HL-60/S4 treated with retinoic acid at 250 ng/mL for 4 days and 3 days (cell line): ENCODE data around the gene XAF1.
"Not testable (repeated sequence)": the region's sequence is repeated elsewhere in the genome, so short reads cannot be mapped to it uniquely, and the experiment has no call there.

ENCODE experiments used
- in situ Hi-C: fragments of 300-500 bp; cut with MboI; formaldehyde crosslinking; loops from 2 replicates; pipeline ENCODE4 v1.7.0; 2022; ENCODE audit warnings: low sequenced_read_pairs

The XAF1 gene, protein sequence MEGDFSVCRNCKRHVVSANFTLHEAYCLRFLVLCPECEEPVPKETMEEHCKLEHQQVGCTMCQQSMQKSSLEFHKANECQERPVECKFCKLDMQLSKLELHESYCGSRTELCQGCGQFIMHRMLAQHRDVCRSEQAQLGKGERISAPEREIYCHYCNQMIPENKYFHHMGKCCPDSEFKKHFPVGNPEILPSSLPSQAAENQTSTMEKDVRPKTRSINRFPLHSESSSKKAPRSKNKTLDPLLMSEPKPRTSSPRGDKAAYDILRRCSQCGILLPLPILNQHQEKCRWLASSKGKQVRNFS

DNA sequence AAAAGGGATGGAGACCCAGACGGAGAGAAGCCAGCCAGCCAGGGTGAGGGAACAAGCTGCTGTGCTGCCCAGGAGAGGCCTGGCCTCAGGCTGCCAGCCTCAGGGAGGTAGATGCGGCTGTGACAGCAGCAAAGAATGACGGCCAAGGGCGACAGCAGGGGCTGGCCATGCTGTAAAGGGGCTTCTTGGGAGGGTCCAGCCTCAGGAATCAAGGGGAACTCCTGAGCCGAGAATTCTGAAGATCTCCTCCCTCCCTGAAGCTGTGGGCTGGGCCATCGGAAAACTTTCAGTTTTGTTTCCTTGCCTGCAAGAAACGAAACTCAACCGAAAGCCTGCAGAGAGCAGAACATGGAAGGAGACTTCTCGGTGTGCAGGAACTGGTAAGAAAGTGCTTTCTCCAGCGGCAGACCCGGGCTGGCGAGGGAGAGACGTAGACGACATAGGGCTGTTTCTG is at the start of gene XAF1:
XAF1 (plus strand) TSS at position 316 of the 454 bp plus-strand sequence; CDS start at position 349, 33 bp downstream.
- in situ Hi-C loops: no loop called here

DNA sequence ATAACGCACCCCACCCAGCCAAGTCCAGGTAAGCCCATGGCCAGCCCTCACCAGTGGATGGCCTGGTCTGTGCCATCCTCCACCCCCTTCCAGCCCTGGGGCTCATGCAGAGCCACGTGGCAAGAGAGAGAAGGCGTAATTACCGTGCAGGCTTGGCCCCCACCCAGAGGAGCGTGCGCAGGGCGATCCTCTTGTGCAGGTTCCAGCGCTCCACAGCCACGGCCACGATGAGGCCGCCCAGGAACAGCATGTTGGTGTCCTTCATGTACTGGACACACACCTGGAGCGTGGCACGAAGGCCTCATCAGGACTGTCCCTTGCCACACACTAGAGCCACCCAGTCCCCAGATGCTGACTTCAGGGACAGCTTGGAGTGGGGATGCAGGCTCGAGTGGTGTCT is 49.3 kb upstream of the XAF1 start:
- in situ Hi-C loops: no loop called here

DNA sequence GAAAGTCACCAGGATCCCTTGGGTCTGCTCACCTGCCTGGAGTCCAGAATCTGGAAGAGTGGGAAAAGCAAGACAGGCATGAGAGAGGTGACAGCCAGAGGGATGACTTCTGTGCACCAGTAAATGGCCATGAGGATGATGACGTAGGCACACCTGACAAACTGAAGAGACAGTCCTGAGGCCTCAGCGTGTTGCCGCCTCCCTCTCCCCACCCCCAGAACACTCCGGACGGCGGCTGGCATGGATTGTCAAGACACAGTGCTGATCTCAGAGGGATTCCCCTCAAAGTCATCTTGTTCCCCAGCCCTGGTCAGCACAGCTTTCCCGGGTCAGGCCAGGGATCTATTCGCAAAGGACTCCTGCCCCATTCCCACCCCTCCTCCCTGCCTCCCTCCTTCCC is 48.9 kb upstream of the XAF1 start:
- in situ Hi-C loops: no loop called here

- in situ Hi-C loops: no loop called here
Measured at GRCh38 chr17:6708357-6708961, 47.4 kb upstream of the XAF1 start.

GRCh38 chr17:6710317-6710716 is 45.5 kb upstream of the XAF1 start:
- in situ Hi-C loops: no loop called here

DNA sequence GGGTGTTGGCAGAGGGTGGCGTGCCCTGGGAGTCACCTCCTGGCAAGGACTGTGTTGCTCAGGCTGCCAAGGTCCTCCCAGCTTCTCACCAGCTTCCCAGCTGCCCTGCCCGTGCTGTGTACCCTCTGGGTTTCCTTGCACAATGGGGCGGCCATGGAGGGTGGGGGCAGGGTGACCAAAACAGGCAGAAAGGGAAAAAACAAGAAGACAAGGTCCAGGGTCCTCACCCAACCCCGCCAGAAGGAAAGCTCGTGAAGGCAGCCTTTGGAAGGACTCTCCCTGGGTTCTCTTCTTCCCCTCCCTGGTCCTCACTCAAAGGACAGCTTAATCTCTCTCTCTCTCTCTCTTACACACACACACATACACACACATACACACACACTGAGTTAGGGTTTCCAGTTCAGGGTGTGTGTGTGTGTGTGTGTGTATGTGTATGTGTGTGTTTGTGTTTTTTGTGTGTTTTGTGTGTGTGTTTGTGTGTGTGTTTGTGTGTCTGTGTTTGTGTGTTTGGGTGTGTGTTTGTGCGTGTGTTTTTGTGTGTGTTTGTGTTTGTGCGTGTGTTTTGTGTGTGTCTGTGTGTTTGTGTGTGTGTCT is 44.7 kb upstream of the XAF1 start:
- in situ Hi-C loops: no loop called here

GRCh38 chr17:6711681-6712057 is 44.2 kb upstream of the XAF1 start:
- in situ Hi-C loops: no loop called here

DNA sequence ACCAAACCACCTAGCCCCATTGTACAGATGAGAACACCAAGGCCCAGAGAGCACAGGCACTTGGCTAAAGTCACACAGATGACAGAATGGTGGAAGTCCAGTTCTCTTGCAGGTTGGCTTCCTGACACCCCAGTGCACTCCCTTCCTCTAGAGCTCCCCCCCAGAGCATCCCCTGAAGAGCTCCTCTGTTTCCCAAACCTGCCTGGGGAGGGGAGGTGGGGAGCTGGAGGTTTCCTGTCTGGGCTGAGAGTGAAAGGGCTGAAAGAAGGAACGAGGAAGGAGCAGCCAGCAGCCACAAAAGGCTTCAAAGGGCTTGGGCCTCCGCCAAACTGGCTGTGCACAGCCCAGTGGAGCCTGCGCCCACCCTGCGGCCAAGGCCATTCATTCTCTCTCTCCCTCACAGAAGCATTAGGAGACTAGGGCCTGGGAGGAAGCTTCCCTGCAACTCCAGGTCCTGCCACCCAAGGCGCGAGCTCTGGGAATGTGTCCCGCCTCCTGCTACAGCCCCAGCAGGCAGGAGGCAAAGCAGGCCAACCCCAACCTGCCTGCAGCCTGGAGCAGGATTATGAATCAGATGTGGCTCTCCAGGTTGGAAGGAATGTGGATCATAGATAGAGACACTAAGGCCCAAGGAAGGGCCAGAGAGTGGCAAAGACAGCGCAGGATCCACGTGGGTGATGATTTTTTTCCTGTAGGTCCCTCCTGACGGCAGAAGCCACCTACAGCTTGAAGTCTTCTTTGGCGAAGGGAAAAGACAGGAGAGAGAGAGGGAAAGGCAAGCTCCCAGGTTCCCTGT is 43.6 kb upstream of the XAF1 start:
- in situ Hi-C loops: no loop called here

GRCh38 chr17:6712854-6713129 is 43.1 kb upstream of the XAF1 start:
- in situ Hi-C loops: no loop called here

GRCh38 chr17:6713130-6713917 is 42.5 kb upstream of the XAF1 start, which contains the start of gene SLC13A5:
Gene SLC13A5, minus strand, starts transcription at chr17:6713369. Its CDS starts 36 bp downstream, at chr17:6713333.
- in situ Hi-C loops: no loop called here

- in situ Hi-C loops: no loop called here
Measured at GRCh38 chr17:6713918-6714271, 42.0 kb upstream of the XAF1 start.

DNA sequence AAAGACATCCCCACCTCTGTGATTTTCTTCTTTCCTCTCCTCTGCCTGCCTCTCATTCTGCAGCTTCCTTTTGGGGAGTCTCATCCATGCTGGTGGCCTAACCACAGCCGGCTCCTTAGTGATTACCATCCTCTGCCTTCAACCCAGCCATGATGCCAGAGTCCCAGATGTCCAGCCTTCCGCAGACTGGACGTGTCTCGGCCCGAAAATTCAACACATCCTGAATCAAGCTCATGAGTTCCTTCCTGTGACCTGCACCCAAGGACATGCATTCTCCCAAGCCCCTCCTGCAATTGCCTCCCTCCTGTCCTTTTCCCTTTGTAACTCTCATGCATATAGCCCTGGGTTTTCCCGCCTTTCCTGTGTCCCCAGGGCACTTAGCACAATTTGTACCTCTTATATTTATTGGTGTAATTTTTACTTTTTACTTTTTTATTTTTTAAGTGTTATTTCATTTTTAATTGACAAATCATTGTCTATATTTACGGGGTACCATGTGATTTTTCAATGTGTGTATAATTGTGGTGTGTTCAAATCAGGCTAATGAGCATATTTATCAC is 41.5 kb upstream of the XAF1 start:
- in situ Hi-C loops: no loop called here

GRCh38 chr17:6716736-6717135 is 39.1 kb upstream of the XAF1 start:
- in situ Hi-C loops: no loop called here

DNA sequence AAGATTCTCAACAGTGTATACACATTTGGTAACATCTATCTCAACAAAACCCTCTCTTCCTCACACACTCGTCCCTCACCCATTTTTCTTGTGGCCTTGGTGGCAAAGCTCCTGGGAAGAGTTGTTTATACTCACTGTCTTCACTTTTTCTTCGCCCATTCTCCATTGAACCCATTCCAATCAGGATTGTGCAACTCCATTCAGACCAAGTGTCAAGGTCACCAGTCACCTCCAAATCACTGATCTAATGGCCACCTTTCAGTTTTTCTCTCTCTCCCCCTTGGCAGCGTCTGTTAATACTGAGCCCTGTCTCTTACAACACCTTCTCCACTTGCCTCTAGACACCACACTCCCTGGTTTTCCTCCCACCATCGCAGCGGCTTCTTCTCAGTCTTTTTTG is 34.1 kb upstream of the XAF1 start:
- in situ Hi-C loops: no loop called here

DNA sequence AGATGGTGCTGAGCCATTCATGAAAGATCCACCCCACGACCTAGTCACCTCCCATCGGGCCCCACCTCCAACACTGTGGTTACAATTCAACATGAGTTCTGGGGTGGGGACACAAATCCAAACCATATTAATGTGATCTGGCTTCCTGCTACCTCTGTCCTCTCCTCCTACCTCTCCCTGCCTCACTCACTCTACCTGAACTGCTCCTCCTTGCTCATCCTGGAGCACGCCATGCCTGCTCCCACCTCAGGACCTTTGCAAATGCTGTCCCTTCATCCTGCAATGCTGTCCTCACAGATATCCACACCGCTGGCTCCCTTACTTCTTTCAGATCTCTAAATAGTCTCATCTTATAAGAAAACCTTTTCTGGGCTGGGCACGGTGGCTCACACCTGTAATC is 31.8 kb upstream of the XAF1 start:
- in situ Hi-C loops: no loop called here

- in situ Hi-C loops: no loop called here
Measured at GRCh38 chr17:6729531-6729930, 26.3 kb upstream of the XAF1 start.

DNA sequence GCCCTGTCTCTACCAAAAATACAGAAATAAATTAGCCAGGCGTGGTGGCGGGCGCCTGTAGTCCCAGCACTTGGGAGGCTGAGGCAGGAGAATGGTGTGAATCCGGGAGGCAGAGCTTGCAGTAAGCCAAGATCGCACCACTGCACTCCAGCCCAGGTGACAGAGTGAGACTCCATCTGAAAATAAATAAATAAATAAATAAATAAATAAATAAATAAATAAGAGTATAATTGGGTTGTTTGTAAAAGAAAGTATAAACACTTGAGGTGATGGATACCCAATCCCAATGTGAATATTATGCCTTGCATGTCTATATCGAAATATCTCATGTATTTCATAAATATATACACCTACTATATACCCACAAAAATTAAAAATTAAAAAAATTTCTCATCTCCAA is 9.2 kb upstream of the XAF1 start:
- in situ Hi-C loops: not testable (repeated sequence)

- in situ Hi-C loops: no loop called here
Measured at GRCh38 chr17:6748617-6749016, 7.2 kb upstream of the XAF1 start.

- in situ Hi-C loops: no loop called here
Measured at GRCh38 chr17:6749519-6749918, 6.3 kb upstream of the XAF1 start.

- in situ Hi-C loops: no loop called here
Measured at GRCh38 chr17:6752068-6752909, 3.6 kb upstream of the XAF1 start.
